OCI-LY3 (cell line): ENCODE measurements around the gene SLC6A4.

Experiments
- CTCF ChIP-seq: fragments of 200-600, 300-600 bp; sonication (generic); IDR thresholded peaks from 2 replicates; pipeline ENCODE4 v1.5.1; 2014; ENCODE audit warnings: antibody characterized with exemption, low read length, low read depth
- EZH2phosphoT487 ChIP-seq: fragments of 200-600 bp; shearing (Covaris generic); IDR thresholded peaks from 2 replicates; pipeline ENCODE4 v1.6.1; 2018; ENCODE audit warnings: antibody characterized with exemption, mixed run types, low read depth

GRCh38 chr17:30271102-30271501 lies 35.6 kb upstream of the SLC6A4 start:
- TF ChIP-seq CTCF = no peak
- TF ChIP-seq EZH2phosphoT487 = no peak
